Lung (tissue), 12 donors: Measurements from ENCODE around the gene SMARCA5. TPM values are rescaled to one million over a fixed set of nuclear protein-coding genes. Genes with fewer than 3 reads are reported as not detected.

ENCODE experiments used
- ATAC-seq: fragments of 200-7000 bp; cut with Tn5 transposase; one replicate; pipeline ENCODE4 v1.9.1; 2020; ENCODE audit warnings: moderate number of reproducible peaks; ENCODE audit not compliant: insufficient read depth, low FRiP score
- DNase-seq, 3 donors: peaks; one replicate each; pipeline ENCODE4 v3.0.0-alpha.2; 2013 to 2017
- H3K27ac ChIP-seq, 2 donors: one replicate each; pipeline ENCODE4 v1.5.1; 2013; ENCODE audit warnings: mild to moderate bottlenecking in 2 of 2, moderate library complexity in 2 of 2, control low read depth in 1 of 2, inconsistent platforms in 1 of 2, low read depth in 1 of 2, low read length in 1 of 2
- H3K27me3 ChIP-seq, 3 donors: one replicate each; pipeline ENCODE4 v1.5.1; 2013; ENCODE audit warnings: low read length in 2 of 3; ENCODE audit not compliant: control insufficient read depth in 3 of 3, insufficient read depth in 3 of 3
- H3K36me3 ChIP-seq, 4 donors: one replicate each; pipeline ENCODE4 v1.5.1; 2013; ENCODE audit warnings: low read length in 4 of 4, mild to moderate bottlenecking in 1 of 4, moderate library complexity in 1 of 4; ENCODE audit not compliant: control insufficient read depth in 4 of 4, insufficient read depth in 4 of 4
- H3K4me1 ChIP-seq, 5 donors: one replicate each; pipeline ENCODE4 v1.5.1; 2013; ENCODE audit warnings: low read length in 5 of 5, mild to moderate bottlenecking in 2 of 5, moderate library complexity in 1 of 5; ENCODE audit not compliant: control insufficient read depth in 5 of 5, insufficient read depth in 5 of 5
- H3K4me3 ChIP-seq: one replicate; pipeline ENCODE4 v1.5.1; 2013; ENCODE audit warnings: mild to moderate bottlenecking, control low read depth, moderate library complexity
- H3K9ac ChIP-seq, 2 donors: one replicate each; pipeline ENCODE4 v1.5.1; 2013; ENCODE audit warnings: low read length in 2 of 2, control low read depth in 1 of 2; ENCODE audit not compliant: insufficient read depth in 1 of 2
- H3K9me3 ChIP-seq, 4 donors: one replicate each; pipeline ENCODE4 v1.5.1; 2013; ENCODE audit warnings: low read length in 3 of 4, mild to moderate bottlenecking in 1 of 4, moderate library complexity in 1 of 4; ENCODE audit not compliant: control insufficient read depth in 4 of 4, insufficient read depth in 3 of 4
- WGBS, 2 donors: extraction: QIAGEN DNeasy Blood & Tissue Kit; methylation state at CpG; one replicate each; pipeline ENCODE4 v1.1.7; 2013; 5-methylcytosine and 5-hydroxymethylcytosine counted together
- polyA plus RNA-seq, 2 donors: library from polyadenylated mRNA; stranded (reverse); fragments of 200-250 nt; gene quantifications; one replicate each; pipeline ENCODE4 v1.2.1, GENCODE V29; 2013
- total RNA-seq, 2 donors: library from RNA; depleted of rRNA in 1 of 2; stranded (reverse); fragments of >200 nt in 1 of 2; gene quantifications; one replicate each; pipeline ENCODE4 v1.2.1, GENCODE V29; 2014 to 2021
- TF ChIP-seq, protein P1 (sequence below): IDR thresholded peaks from 2 replicates; pipeline ENCODE4 v1.5.1; 2012; ENCODE audit warnings: mild to moderate bottlenecking; ENCODE audit errors: control extremely low read depth, extremely low read depth
- donor health status: control.
- donor health status: control.
- donor health status: Bipolar disorder and iron deficiency.
- donor health status: healthy.
- donor health status: DM: yes; HTN: yes; CAD: no.

Gene SMARCA5
- total and polyA plus RNA-seq, 4 donors: 17.4 to 241 (median 33.6) TPM

DNA sequence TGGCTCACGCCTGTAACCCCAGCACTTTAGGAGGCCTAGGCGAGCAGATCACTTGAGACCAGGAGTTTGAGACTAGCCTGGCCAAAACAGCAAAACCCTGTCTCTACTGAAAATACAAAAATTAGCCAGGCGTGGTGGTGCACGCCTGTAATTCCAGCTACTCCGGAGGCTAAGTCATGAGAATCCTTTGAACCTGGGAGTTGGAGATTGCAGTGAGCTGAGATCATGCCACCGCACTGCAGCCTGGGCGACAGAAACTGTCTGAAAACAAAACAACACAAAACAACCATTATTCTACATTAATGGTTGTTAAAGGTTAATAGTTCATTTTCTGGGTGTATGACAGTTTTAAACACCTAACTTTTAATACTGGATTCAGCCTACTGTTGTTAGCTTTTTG is 1.6 kb upstream of the SMARCA5 start:
- Histone ChIP-seq H3K27ac (no peak overlapping the region), H3K9me3 (no peaks in the 10 kb centered on the region), H3K36me3 (peaks cover 0 to 5% (median 0%) of the 10 kb centered on the region in 4 donors), H3K4me1 (peaks cover 0 to 21% (median 7%) of the 10 kb centered on the region in 5 donors), H3K9ac (no peak overlapping the region), H3K27me3 (peaks cover 0 to 6% (median 2%) of the 10 kb centered on the region in 3 donors), H3K4me3 (no peak overlapping the region)
- 96 to 98% methylated on average over 7 of the region's 7 CpGs for WGBS, 2 donors
- ATAC-seq: no peak
- TF ChIP-seq, protein P1, sequence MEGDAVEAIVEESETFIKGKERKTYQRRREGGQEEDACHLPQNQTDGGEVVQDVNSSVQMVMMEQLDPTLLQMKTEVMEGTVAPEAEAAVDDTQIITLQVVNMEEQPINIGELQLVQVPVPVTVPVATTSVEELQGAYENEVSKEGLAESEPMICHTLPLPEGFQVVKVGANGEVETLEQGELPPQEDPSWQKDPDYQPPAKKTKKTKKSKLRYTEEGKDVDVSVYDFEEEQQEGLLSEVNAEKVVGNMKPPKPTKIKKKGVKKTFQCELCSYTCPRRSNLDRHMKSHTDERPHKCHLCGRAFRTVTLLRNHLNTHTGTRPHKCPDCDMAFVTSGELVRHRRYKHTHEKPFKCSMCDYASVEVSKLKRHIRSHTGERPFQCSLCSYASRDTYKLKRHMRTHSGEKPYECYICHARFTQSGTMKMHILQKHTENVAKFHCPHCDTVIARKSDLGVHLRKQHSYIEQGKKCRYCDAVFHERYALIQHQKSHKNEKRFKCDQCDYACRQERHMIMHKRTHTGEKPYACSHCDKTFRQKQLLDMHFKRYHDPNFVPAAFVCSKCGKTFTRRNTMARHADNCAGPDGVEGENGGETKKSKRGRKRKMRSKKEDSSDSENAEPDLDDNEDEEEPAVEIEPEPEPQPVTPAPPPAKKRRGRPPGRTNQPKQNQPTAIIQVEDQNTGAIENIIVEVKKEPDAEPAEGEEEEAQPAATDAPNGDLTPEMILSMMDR: no peak
- no peak for DNase-seq

DNA sequence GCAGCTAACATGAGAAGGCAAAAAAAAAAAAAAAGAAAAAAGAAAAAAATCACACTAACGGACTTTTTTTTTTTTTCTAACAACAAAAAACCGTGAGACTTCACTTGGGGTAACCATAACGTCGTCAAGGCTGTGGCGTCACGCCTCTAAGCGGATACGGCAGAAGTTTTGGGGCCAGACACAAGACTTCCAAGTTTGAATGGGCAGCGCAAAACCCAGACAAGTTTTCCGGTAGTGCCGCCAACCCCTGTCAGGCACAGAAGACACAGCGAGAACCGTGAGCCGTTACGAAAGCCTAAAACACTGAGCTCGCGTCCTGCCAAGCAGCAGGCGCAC is 556 bp upstream of the SMARCA5 start:
- Histone ChIP-seq H3K9ac (peak overlapping the region; percentile 98 to 99), H3K36me3 (peaks cover 2 to 11% (median 4%) of the 10 kb centered on the region in 4 donors), H3K9me3 (no peaks in the 10 kb centered on the region), H3K27me3 (peaks cover 0 to 2% (median 0%) of the 10 kb centered on the region in 3 donors), H3K27ac (peak overlapping the region; percentile 97 to 99), H3K4me3 (peak overlapping the region; percentile 80), H3K4me1 (peaks cover 0 to 27% (median 7%) of the 10 kb centered on the region in 5 donors)
- peak; percentile 24 for ATAC-seq
- DNase-seq: no peak
- WGBS, 2 donors: 0 to 1% methylated on average over 18 of the region's 18 CpGs
- TF ChIP-seq, protein P1: no peak

DNA sequence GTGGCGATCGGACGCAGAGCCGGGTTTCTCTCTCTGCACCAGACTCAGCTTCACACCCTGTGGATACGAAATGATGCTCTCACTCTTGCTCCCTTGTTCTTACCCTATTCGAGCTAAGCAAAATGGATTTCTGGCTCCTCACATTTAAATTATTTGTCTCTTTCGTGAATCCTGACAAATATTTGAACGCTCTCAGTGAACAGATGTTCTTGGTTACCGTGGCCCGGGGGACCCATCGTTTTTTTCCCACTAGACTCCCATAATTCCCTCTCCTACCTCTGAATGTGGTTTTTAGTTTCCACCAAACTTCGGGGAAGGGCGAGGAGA is 630 bp downstream of the SMARCA5 start:
- ATAC-seq: no peak
- no peaks in the 10 kb centered on the region for H3K9me3 ChIP-seq
- no peak for DNase-seq
- H3K4me3 ChIP-seq: peak overlapping the region; percentile 80
- TF ChIP-seq, protein P1: no peak
- WGBS, 2 donors: 0 to 1% methylated on average over 13 of the region's 13 CpGs
- H3K36me3 ChIP-seq: peaks cover 2 to 11% (median 5%) of the 10 kb centered on the region in 4 donors
- H3K27ac ChIP-seq: peak overlapping the region; percentile 97 to 99
- peak overlapping the region; percentile 98 to 99 for H3K9ac ChIP-seq
- H3K27me3 ChIP-seq: no peaks in the 10 kb centered on the region
- H3K4me1 ChIP-seq: peaks cover 0 to 27% (median 7%) of the 10 kb centered on the region in 5 donors

DNA sequence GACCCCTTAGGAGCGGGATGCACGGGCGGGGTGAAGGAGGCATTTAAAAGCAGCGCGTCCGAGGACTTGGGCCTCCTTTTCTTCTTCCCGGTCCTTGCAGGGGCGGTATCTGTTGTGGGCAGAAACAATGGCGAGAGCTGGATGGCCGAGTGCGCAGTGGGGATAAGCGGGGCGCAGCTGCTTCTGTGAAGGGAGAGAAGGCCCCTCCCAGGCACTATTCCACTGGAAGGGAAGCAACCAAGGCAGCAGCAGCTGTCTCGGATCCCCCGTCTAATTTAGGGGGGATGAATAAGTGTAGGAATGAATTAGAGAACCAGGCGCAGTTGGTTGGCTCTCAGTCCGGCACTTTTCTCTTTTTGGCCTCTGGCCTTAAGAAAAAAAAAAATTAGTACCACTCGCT is 995 bp downstream of the SMARCA5 start:
- Histone ChIP-seq H3K27ac (peak overlapping the region; percentile 97 to 99), H3K36me3 (peaks cover 2 to 12% (median 6%) of the 10 kb centered on the region in 4 donors), H3K4me3 (peak overlapping the region; percentile 80), H3K27me3 (no peaks in the 10 kb centered on the region), H3K4me1 (peaks cover 0 to 27% (median 9%) of the 10 kb centered on the region in 5 donors), H3K9ac (peak overlapping the region; percentile 98 to 99), H3K9me3 (no peaks in the 10 kb centered on the region)
- TF ChIP-seq, protein P1: no peak
- ATAC-seq: no peak
- WGBS, 2 donors: 1% methylated on average over 18 of the region's 18 CpGs
- peak; percentile 83 to 89 (median 88) for DNase-seq
